Measurements from ENCODE around the gene MTARC2.

DNA sequence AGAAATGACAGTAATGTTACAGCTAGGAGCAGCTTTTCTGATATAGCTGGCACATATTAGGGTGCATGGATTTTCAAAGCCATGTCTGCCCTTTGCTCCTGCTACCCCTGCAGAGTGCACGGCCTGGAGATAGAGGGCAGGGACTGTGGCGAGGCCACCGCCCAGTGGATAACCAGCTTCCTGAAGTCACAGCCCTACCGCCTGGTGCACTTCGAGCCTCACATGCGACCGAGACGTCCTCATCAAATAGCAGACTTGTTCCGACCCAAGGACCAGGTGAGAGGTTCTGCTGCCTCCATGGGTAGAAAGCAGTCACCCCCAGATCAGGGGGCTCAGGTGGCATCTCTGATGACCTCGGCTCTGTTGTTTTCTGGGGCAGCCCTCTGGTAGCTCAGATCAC lies 48.4 kb downstream of the MTARC2 start:
- TF ChIP-seq POLR2A (IDR thresholded peaks at IDR 0.05; ENCODE audit: low read length) (no peak), HDAC2 (IDR thresholded peaks at IDR 0.05) (no peak), ESRRA (IDR thresholded peaks at IDR 0.05; ENCODE audit: borderline replicate concordance, low read length) (no peak), CHD2 (IDR thresholded peaks at IDR 0.05; ENCODE audit: low read length, partially characterized antibody) (no peak), EP300 (IDR thresholded peaks at IDR 0.05) (no peak), RCOR1 (IDR thresholded peaks at IDR 0.05; ENCODE audit: low read depth, low read length) (no peak), RNF2 (IDR thresholded peaks at IDR 0.05; ENCODE audit: borderline replicate concordance, low read depth) (no peak), POLR2AphosphoS2 (conservative IDR thresholded peaks at IDR 0.05; ENCODE audit: low read length) (no peak), KDM1A (IDR thresholded peaks at IDR 0.05; ENCODE audit: low read depth) (no peak), SMC3 (IDR thresholded peaks at IDR 0.05) (no peak)
- TF ChIP-seq, protein P1, sequence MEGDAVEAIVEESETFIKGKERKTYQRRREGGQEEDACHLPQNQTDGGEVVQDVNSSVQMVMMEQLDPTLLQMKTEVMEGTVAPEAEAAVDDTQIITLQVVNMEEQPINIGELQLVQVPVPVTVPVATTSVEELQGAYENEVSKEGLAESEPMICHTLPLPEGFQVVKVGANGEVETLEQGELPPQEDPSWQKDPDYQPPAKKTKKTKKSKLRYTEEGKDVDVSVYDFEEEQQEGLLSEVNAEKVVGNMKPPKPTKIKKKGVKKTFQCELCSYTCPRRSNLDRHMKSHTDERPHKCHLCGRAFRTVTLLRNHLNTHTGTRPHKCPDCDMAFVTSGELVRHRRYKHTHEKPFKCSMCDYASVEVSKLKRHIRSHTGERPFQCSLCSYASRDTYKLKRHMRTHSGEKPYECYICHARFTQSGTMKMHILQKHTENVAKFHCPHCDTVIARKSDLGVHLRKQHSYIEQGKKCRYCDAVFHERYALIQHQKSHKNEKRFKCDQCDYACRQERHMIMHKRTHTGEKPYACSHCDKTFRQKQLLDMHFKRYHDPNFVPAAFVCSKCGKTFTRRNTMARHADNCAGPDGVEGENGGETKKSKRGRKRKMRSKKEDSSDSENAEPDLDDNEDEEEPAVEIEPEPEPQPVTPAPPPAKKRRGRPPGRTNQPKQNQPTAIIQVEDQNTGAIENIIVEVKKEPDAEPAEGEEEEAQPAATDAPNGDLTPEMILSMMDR (IDR thresholded peaks at IDR 0.05) = no peak
- TF ChIP-seq, protein P2, sequence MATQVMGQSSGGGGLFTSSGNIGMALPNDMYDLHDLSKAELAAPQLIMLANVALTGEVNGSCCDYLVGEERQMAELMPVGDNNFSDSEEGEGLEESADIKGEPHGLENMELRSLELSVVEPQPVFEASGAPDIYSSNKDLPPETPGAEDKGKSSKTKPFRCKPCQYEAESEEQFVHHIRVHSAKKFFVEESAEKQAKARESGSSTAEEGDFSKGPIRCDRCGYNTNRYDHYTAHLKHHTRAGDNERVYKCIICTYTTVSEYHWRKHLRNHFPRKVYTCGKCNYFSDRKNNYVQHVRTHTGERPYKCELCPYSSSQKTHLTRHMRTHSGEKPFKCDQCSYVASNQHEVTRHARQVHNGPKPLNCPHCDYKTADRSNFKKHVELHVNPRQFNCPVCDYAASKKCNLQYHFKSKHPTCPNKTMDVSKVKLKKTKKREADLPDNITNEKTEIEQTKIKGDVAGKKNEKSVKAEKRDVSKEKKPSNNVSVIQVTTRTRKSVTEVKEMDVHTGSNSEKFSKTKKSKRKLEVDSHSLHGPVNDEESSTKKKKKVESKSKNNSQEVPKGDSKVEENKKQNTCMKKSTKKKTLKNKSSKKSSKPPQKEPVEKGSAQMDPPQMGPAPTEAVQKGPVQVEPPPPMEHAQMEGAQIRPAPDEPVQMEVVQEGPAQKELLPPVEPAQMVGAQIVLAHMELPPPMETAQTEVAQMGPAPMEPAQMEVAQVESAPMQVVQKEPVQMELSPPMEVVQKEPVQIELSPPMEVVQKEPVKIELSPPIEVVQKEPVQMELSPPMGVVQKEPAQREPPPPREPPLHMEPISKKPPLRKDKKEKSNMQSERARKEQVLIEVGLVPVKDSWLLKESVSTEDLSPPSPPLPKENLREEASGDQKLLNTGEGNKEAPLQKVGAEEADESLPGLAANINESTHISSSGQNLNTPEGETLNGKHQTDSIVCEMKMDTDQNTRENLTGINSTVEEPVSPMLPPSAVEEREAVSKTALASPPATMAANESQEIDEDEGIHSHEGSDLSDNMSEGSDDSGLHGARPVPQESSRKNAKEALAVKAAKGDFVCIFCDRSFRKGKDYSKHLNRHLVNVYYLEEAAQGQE (IDR thresholded peaks at IDR 0.05) = no peak
- TF ChIP-seq, protein P3, sequence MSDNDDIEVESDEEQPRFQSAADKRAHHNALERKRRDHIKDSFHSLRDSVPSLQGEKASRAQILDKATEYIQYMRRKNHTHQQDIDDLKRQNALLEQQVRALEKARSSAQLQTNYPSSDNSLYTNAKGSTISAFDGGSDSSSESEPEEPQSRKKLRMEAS (IDR thresholded peaks at IDR 0.05) = no peak
